Erythroblast (primary cell): ENCODE data around the gene MED31.
"Not testable (repeated sequence)": the region's sequence is repeated elsewhere in the genome, so short reads cannot be mapped to it uniquely, and the experiment has no call there.

Source experiments
- DNase-seq, 2 experiments: peaks; one replicate each; lab custom pipeline; 2025; lab: John Stamatoyannopoulos, UW
- GATA1 ChIP-seq: IDR thresholded peaks from 2 replicates; pipeline ENCODE4 v1.6.1; 2011; ENCODE audit warnings: low read depth, mild to moderate bottlenecking, control low read depth, low read length, moderate library complexity
- POLR2A ChIP-seq: IDR thresholded peaks from 2 replicates; pipeline ENCODE4 v1.6.1; 2011; ENCODE audit warnings: mild to moderate bottlenecking, low read length

MED31 gene

GRCh38 chr17:6651354-6651918 lies at the start of gene MED31, which contains the start of gene C17orf100:
MED31 (minus strand) TSS chr17:6651605; CDS start chr17:6651528, 77 bp downstream.
C17orf100 (plus strand) TSS chr17:6651762; CDS start chr17:6651914, 152 bp downstream.
- TF ChIP-seq POLR2A (peak; percentile 87), GATA1 (no peak)
- peak; percentile 93 to 95 for DNase-seq

- no peak for DNase-seq
- TF ChIP-seq POLR2A, result no peak
- no peak for TF ChIP-seq GATA1
These were observed 49.5 kb upstream of the MED31 start for GRCh38 chr17:6700948-6701307.

DNA sequence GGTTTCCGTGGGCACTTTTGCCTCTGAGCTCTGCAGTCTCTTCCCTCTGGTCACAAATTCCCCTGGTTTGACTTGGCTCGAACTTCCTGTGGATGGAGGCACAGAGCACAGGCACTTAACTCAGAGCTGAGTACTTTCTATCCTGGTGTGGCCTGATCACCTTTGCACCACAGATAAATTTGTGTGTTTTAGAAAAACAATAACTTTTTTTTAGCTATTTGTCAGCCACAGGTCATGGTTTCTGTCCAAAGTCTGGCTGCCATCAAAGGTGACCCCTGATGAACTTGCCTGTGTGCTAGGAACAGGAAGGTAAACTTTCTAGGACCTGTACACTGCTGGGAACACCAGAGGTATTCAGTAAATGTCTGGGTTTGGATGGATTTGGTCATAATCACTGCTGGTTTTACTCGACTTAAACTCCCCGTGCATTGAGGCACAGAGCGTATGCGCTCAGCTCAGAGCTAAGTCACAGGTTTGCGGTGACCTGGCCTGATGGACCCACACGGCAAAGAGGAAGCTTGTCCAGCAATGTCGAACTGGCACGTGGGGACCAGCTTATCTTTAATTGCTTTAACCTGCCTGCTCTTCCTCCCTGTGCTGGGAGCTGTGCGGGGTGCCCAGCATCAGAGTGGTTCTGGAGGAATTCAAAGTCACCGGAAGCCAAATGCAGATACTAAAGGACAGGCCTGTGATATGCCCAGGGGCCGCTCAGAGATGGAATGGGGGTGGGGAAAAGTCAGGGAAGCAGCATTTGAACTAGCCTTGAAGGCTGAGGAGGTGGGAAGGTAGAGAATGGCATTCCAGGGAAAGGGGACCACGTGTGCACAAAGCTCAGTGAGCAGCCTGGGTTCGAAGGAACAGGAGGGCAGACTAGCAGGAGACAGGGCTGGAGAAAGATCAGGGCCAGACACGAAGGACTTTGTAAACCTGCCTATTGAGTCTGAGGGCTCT lies 48.9 kb upstream of the MED31 start:
- TF ChIP-seq POLR2A (no peak), GATA1 (no peak)
- no peak for DNase-seq

DNA sequence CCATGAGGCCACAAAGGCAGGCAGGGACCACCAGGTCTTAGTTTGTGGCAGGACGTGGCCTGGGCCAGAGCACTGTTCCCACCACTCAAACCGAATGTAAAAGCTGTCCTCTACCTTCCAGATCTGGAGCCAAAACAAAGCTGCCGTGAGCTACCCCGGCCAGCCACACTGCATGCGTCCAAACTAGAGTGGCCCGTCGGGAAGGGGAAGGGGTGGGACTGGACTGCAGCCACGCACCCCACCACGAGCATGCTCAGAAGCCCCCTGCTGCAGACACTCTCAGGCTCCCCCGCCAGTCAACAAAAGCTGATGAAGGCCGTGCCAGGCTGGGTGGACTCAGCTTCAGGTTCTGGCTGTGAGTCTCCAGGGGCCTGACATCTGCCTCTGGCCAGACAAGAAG lies 46.6 kb upstream of the MED31 start:
- DNase-seq, result no peak
- TF ChIP-seq GATA1 (no peak), POLR2A (no peak)

GRCh38 chr17:6696906-6697305 lies 45.5 kb upstream of the MED31 start:
- no peak for DNase-seq
- TF ChIP-seq POLR2A (no peak), GATA1 (no peak)

DNA sequence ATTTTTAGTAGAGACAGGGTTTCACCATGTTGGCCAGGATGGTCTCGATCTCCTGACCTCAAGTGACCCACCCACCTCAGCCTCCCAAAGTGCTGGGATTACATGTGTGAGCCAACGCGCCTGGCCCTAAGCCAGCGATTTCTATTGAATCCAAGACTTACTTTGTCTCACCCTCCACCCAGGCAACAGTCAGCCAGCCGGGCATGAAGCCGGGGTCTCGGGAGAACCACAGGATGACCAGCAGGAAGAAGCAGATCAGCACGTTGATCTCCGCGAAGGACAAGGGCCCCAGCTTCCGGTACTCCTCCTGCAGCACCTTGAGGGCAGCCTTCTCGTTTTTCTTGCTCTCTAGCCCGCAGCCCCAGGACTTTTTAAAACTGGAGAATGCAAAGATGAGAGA lies 44.2 kb upstream of the MED31 start:
- TF ChIP-seq POLR2A (no peak), GATA1 (no peak)
- no peak for DNase-seq

DNA sequence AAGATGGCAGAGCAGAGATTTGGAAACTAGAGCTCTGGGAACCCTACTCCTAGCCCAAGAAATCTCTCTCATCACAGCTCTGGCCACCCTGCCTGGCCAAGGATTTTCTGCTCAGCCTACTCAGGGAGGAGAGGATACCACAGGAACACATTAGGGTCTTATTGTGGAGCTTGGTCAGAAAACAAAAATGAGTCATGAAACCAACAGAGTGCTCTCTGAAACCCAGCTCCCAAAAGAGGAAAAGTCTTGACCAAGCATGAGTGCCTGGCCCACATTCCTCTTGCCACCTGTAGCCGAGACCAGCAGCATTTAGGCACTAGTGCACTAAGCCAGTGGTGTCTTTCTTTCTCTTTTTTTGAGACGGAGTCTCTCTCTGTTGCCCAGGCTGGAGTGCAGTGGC lies 43.6 kb upstream of the MED31 start:
- TF ChIP-seq POLR2A, result no peak
- DNase-seq, result no peak

DNA sequence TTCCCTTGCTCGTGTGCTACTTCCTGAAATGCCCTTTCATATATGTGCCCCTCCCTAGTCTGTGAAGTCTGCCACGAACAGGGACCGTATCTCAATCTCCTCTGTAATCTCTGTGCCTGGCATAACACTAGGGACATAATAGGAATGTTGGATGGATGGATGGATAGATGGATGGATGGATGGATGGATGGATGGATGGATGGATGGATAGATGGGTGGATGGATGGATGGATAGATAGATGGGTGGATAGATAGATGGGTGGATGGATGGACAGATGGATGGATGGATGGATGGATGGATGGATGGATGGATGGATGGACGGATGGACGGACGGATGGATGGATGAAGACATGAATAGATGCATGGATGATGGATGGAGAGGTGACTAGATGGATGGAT lies 40.6 kb upstream of the MED31 start:
- not testable (repeated sequence) for DNase-seq

- TF ChIP-seq POLR2A, result no peak
- TF ChIP-seq GATA1, result no peak
- DNase-seq, result no peak
These were observed 40.1 kb upstream of the MED31 start for GRCh38 chr17:6691546-6691945.

- no peak for TF ChIP-seq GATA1
- no peak for TF ChIP-seq POLR2A
- DNase-seq, result no peak
These were observed 39.2 kb upstream of the MED31 start for GRCh38 chr17:6690641-6691040.

GRCh38 chr17:6688944-6689343 lies 37.5 kb upstream of the MED31 start:
- no peak for TF ChIP-seq GATA1
- no peak for TF ChIP-seq POLR2A
- DNase-seq, result no peak

GRCh38 chr17:6686026-6686425 lies 34.6 kb upstream of the MED31 start:
- DNase-seq, result no peak
- TF ChIP-seq POLR2A, result no peak
- TF ChIP-seq GATA1, result no peak

DNA sequence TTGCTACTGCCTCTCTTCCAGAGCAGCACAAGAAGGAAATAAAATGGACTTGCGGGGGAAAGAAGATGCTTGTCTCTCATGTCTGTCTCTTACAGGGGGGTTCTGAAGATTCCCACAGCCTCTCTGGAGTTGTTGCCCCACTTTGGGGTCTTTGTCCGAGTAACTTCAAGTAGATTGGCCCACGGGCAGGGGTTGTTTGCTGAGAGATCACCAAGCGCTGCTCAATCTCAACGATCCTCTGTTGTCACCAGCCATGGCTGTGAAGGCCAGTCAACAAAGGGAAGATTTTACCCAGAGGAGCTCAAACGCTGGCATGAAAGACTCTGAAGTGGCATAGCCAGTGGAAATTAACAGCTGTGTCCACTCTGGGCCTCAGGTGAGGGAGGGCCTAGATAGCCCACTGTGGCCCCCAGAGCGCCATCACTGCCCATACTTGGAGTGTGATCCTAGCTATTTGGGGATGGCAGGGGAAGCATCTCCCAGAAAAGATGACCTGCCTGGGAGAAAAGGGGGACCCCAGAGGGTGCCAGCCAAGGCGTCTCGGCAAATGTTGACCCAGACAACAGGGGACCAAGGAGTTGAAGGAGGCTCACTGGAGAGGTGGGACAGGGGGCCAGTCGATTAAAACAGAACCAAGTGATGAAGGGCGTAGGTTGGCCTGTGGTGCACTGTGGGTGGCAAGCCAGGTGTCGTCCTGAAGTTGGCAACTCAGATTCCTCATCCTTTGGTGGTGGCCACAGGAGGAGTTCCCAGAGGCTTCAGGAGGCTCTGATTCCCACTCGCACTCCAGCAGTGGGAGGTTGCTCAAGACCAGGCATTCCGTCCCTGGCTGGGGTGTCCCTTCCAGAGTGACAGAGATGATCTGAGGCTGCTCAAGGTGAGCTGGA lies 33.7 kb upstream of the MED31 start:
- TF ChIP-seq POLR2A, result no peak
- no peak for TF ChIP-seq GATA1
- no peak for DNase-seq

- TF ChIP-seq GATA1 (no peak), POLR2A (no peak)
These were observed 33.0 kb upstream of the MED31 start for GRCh38 chr17:6684460-6684783.

More at GRCh38 chr17:6684460-6684783, 33.0 kb upstream of the MED31 start:
- no peak for DNase-seq
